GM23248 (cell line): ENCODE data around the gene CBR3. TPM values are rescaled to one million over a fixed set of nuclear protein-coding genes. Genes with fewer than 3 reads are reported as not detected.
"Not testable (repeated sequence)": the region's sequence is repeated elsewhere in the genome, so short reads cannot be mapped to it uniquely, and the experiment has no call there.

Experiments used
- DNase-seq: peaks from one replicate; pipeline ENCODE4 v3.0.0-alpha.2; 2015
- H2AFZ ChIP-seq: fragments of 200-600 bp; sonication (generic); 2 replicates; pipeline ENCODE4 v1.6.1; 2016; ENCODE audit warnings: antibody characterized with exemption
- H3F3A ChIP-seq: fragments of 200-600 bp; sonication (generic); 2 replicates; pipeline ENCODE4 v1.6.1; 2016; ENCODE audit warnings: mild to moderate bottlenecking, antibody characterized with exemption, mixed run types; ENCODE audit not compliant: insufficient read depth
- H3K27ac ChIP-seq: fragments of 200-600 bp; sonication (generic); 2 replicates; pipeline ENCODE4 v1.5.1; 2016; ENCODE audit warnings: mild to moderate bottlenecking
- H3K27me3 ChIP-seq: fragments of 200-600 bp; sonication (generic); replicated peaks from 2 replicates; pipeline ENCODE4 v1.6.1; 2016; ENCODE audit warnings: mild to moderate bottlenecking; ENCODE audit not compliant: insufficient read depth
- H3K36me3 ChIP-seq: fragments of 200-600 bp; sonication (generic); 2 replicates; pipeline ENCODE4 v1.6.1; 2016; ENCODE audit warnings: low read depth, mild to moderate bottlenecking
- H3K4me1 ChIP-seq: fragments of 200-600 bp; sonication (generic); 2 replicates; pipeline ENCODE4 v1.6.1; 2016; ENCODE audit warnings: mild to moderate bottlenecking; ENCODE audit not compliant: insufficient read depth
- H3K4me2 ChIP-seq: fragments of 200-600 bp; sonication (generic); one replicate; pipeline ENCODE4 v1.6.1; 2016; ENCODE audit warnings: mild to moderate bottlenecking; ENCODE audit not compliant: unreplicated experiment
- H3K4me3 ChIP-seq: fragments of 200-600 bp; sonication (generic); 2 replicates; pipeline ENCODE4 v1.5.1; 2016; ENCODE audit warnings: mild to moderate bottlenecking
- H3K79me2 ChIP-seq: fragments of 200-600 bp; sonication (generic); 2 replicates; pipeline ENCODE4 v1.6.1; 2016; ENCODE audit warnings: mild to moderate bottlenecking; ENCODE audit not compliant: insufficient read depth
- H3K9ac ChIP-seq: fragments of 200-600 bp; sonication (generic); 2 replicates; pipeline ENCODE4 v1.6.1; 2016; ENCODE audit warnings: mild to moderate bottlenecking
- H3K9me2 ChIP-seq: fragments of 200-600 bp; sonication (generic); 2 replicates; pipeline ENCODE4 v1.6.1; 2016; ENCODE audit warnings: mixed run types, mild to moderate bottlenecking, moderate library complexity; ENCODE audit not compliant: insufficient read depth
- H3K9me3 ChIP-seq: fragments of 200-600 bp; sonication (generic); one replicate; pipeline ENCODE4 v1.6.1; 2017; ENCODE audit warnings: low read depth
- H4K20me1 ChIP-seq: fragments of 200-600 bp; sonication (generic); 2 replicates; pipeline ENCODE4 v1.6.0; 2016; ENCODE audit not compliant: insufficient read depth
- EZH2 ChIP-seq: fragments of 200-600 bp; sonication (generic); IDR thresholded peaks from 2 replicates; pipeline ENCODE4 v1.6.1; 2018; ENCODE audit warnings: antibody characterized with exemption, mild to moderate bottlenecking; ENCODE audit not compliant: insufficient read depth, poor library complexity, severe bottlenecking
- EZH2phosphoT487 ChIP-seq: fragments of 200-600 bp; sonication (generic); IDR thresholded peaks from 2 replicates; pipeline ENCODE4 v1.6.1; 2018; ENCODE audit warnings: antibody characterized with exemption, moderate library complexity, mild to moderate bottlenecking, low read depth; ENCODE audit not compliant: insufficient read depth
- WGBS, 2 experiments: methylation state at CpG; one replicate each; pipeline ENCODE4 v1.1.6; 2015 to 2017; ENCODE audit warnings: low lambda C conversion rate in 2 of 2, low coverage in 1 of 2; ENCODE audit errors: missing lambda C conversion rate in 2 of 2; 5-methylcytosine and 5-hydroxymethylcytosine counted together
- in situ Hi-C: fragments of 300-500 bp; cut with MboI; formaldehyde crosslinking; loops from 2 replicates; pipeline ENCODE4 v1.15.0; 2020
- polyA plus RNA-seq: library from polyadenylated mRNA; unstranded; fragments of >200 nt; fragmentation: Nextera tagmentation; extraction: Ambion mirVana; gene quantifications from 2 replicates; pipeline ENCODE4 v1.2.1, GENCODE V29; 2016
- total RNA-seq: library from RNA; depleted of rRNA; stranded (reverse); fragments of >200 nt; shearing (Covaris generic); gene quantifications from 2 replicates; pipeline ENCODE4 v1.2.3, GENCODE V29; 2014

CBR3 gene
- total and polyA plus RNA-seq, 2 experiments from 2014 or later = 17.3 to 28.1 TPM

DNA sequence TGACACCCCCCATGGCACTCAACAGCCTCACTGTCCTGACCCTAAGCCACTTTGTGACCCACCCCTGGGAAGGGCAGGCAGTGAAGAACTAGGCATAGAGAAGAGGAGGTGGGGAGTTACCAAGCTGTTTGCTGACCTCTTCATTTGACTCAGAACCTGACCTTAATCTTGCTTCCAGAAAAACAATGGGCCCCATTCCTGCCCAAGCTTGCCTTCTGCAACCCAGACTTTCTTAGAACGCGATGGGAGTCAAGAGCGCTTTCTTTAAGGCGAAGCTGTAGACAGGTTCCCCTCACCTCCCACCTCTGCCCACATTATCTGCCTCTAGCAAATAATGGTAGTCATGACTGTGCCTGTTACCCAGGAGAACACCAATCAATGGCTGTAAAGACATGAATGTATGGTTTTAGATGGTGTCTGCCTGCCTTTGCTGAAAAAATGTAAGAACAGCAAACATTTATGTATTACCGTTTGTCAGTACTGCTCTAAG, 8.2 kb upstream of the CBR3 start:
- H3K27ac ChIP-seq = no peak overlapping the region
- H3K9me3 ChIP-seq = no peaks in the 10 kb centered on the region
- DNase-seq = no peak
- no peak overlapping the region for H2AFZ ChIP-seq
- H4K20me1 ChIP-seq = no peaks in the 10 kb centered on the region
- H3K27me3 ChIP-seq = no peaks in the 10 kb centered on the region
- TF ChIP-seq EZH2phosphoT487 (no peak), EZH2 (no peak)
- H3K4me1 ChIP-seq = no peaks in the 10 kb centered on the region
- H3K9me2 ChIP-seq = no peaks in the 10 kb centered on the region
- H3K4me2 ChIP-seq = no peak overlapping the region
- no peak overlapping the region for H3K9ac ChIP-seq
- WGBS, 2 experiments = 97% methylated on average over 5 of the region's 5 CpGs
- in situ Hi-C loops = no loop called here
- no peaks in the 10 kb centered on the region for H3K36me3 ChIP-seq
- peaks cover 7% of the 10 kb centered on the region; the same call in 1 of the 2 replicates for H3F3A ChIP-seq
- no peaks in the 10 kb centered on the region for H3K79me2 ChIP-seq
- H3K4me3 ChIP-seq = no peak overlapping the region

DNA sequence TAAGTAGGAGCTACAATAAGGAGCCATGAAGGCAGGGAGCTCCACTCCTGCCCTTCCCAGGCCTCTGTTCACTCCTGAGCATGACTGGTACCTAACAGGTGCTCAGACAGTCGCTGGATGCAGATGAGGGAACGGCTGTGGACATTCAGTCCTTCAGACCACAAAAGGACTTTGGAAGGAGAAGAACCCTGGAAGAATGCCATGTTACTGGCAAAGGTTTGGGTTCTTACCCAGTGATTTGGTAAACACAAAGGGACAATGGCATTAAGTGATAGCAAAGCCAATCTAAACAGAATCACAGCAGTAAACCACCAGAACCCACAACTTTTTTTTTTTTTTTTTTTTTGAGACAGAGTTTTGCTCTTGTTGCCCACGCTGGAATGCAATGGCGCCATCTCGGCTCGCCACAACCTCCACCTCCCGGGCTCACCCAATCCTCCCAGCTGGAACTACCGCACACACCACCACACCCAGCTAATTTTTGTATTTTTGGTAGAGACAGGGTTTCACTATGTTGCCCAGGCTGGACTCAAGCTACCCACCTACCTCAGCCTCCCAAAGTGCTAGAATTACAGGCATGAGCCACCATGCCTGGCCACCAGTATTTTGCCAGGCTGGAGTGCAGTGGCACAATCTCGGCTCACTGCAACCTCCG, 7.5 kb upstream of the CBR3 start:
- H3K9ac ChIP-seq = no peak overlapping the region
- in situ Hi-C loops = no loop called here
- no peaks in the 10 kb centered on the region for H3K9me3 ChIP-seq
- 87 to 94% methylated on average over 9 to 10 of the region's 10 CpGs for WGBS, 2 experiments
- no peak overlapping the region for H3K4me2 ChIP-seq
- no peaks in the 10 kb centered on the region for H3K79me2 ChIP-seq
- H3K27me3 ChIP-seq = no peaks in the 10 kb centered on the region
- no peaks in the 10 kb centered on the region for H3K36me3 ChIP-seq
- no peaks in the 10 kb centered on the region for H3K4me1 ChIP-seq
- no peak for DNase-seq
- no peak overlapping the region for H3K4me3 ChIP-seq
- no peak overlapping the region for H2AFZ ChIP-seq
- H4K20me1 ChIP-seq = no peaks in the 10 kb centered on the region
- peaks cover 7% of the 10 kb centered on the region; the same call in 1 of the 2 replicates for H3F3A ChIP-seq
- H3K9me2 ChIP-seq = no peaks in the 10 kb centered on the region
- TF ChIP-seq EZH2phosphoT487 = no peak
- no peak for TF ChIP-seq EZH2
- no peak overlapping the region for H3K27ac ChIP-seq

DNA sequence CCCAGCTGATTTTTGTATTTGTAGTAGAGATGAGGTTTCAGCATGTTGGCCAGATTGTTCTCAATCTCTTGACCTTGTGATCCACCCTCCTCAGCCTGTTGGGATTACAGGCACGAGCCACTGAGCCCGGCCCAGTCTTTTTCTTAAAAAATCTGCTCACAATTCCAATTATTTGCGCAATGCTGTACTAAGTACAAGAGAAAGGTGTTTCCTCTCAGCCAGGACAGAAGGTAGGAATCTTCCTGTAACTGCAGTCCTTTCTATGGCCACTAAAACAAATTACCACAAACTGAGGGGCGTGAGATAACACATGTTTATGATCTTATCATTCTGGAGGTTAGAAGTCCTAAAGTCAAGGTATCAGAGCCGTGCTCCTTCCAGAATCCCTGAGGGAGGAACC, 6.9 kb upstream of the CBR3 start:
- WGBS, 2 experiments = 64 to 67% methylated on average over 5 of the region's 5 CpGs
- Histone ChIP-seq H3K4me1 (no peaks in the 10 kb centered on the region), H3K9me3 (no peaks in the 10 kb centered on the region), H2AFZ (no peak overlapping the region), H3K36me3 (no peaks in the 10 kb centered on the region), H3K27me3 (no peaks in the 10 kb centered on the region), H3K9me2 (no peaks in the 10 kb centered on the region), H4K20me1 (no peaks in the 10 kb centered on the region), H3K27ac (no peak overlapping the region), H3F3A (peaks cover 7% of the 10 kb centered on the region; the same call in 1 of the 2 replicates), H3K9ac (no peak overlapping the region), H3K4me2 (no peak overlapping the region), H3K4me3 (no peak overlapping the region), H3K79me2 (no peaks in the 10 kb centered on the region)
- no peak for DNase-seq
- in situ Hi-C loops = no loop called here
- no peak for TF ChIP-seq EZH2
- TF ChIP-seq EZH2phosphoT487 = no peak

DNA sequence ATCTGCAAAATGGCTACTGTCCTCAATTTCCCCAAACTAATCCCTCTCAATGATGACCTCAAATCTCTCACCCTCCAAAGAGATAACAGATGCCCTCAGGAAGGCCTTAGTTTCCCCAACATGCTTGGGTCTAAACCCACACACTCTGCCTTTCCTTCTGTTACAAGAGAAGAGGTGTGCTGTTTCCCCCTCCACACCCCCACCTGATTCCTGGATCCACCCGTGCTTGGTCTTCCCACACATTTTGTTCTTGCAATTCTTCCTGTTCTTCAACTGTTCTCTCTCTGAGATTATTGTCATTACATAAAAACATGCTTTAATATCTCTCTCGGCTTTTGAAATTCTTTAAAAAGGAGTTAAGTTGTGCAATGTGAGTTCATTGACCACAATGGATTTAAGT, 5.7 kb upstream of the CBR3 start:
- no peak overlapping the region for H3K27ac ChIP-seq
- H3K9ac ChIP-seq = no peak overlapping the region
- TF ChIP-seq EZH2phosphoT487 (no peak), EZH2 (no peak)
- in situ Hi-C loops = no loop called here
- H3K27me3 ChIP-seq = no peaks in the 10 kb centered on the region
- H4K20me1 ChIP-seq = no peaks in the 10 kb centered on the region
- H3K4me1 ChIP-seq = peaks cover 5% of the 10 kb centered on the region
- H3F3A ChIP-seq = peaks cover 8% of the 10 kb centered on the region; the same call in 1 of the 2 replicates
- no peaks in the 10 kb centered on the region for H3K79me2 ChIP-seq
- DNase-seq = no peak
- no peak overlapping the region for H3K4me2 ChIP-seq
- 72 to 74% methylated on average over 2 of the region's 2 CpGs for WGBS, 2 experiments
- no peaks in the 10 kb centered on the region for H3K9me2 ChIP-seq
- H2AFZ ChIP-seq = peak overlapping the region; percentile 73
- no peaks in the 10 kb centered on the region for H3K36me3 ChIP-seq
- H3K9me3 ChIP-seq = no peaks in the 10 kb centered on the region
- H3K4me3 ChIP-seq = no peak overlapping the region

DNA sequence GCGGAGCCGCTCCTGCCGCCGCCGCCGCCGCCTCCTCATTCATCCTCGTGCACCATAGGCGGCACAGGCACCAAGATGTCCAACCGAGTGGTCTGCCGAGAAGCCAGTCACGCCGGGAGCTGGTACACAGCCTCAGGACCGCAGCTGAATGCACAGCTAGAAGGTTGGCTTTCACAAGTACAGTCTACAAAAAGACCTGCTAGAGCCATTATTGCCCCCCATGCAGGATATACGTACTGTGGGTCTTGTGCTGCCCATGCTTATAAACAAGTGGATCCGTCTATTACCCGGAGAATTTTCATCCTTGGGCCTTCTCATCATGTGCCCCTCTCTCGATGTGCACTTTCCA, 4.5 kb upstream of the CBR3 start:
- peak overlapping the region; percentile 40 for H3K9ac ChIP-seq
- H3K9me2 ChIP-seq, H3K27me3 ChIP-seq, H4K20me1 ChIP-seq, H3K4me1 ChIP-seq, H3K36me3 ChIP-seq, H3K9me3 ChIP-seq, H3K27ac ChIP-seq, in situ Hi-C loops, H3K79me2 ChIP-seq, DNase-seq: not testable (repeated sequence)
- H3K4me3 ChIP-seq = peak overlapping the region; percentile 50
- H3K4me2 ChIP-seq = peak overlapping the region; percentile 36
- 22 to 28% methylated on average over 8 to 9 of the region's 18 CpGs for WGBS, 2 experiments
- H2AFZ ChIP-seq = peak overlapping the region; percentile 64
- H3F3A ChIP-seq = peaks cover 12% of the 10 kb centered on the region; the same call in 1 of the 2 replicates

DNA sequence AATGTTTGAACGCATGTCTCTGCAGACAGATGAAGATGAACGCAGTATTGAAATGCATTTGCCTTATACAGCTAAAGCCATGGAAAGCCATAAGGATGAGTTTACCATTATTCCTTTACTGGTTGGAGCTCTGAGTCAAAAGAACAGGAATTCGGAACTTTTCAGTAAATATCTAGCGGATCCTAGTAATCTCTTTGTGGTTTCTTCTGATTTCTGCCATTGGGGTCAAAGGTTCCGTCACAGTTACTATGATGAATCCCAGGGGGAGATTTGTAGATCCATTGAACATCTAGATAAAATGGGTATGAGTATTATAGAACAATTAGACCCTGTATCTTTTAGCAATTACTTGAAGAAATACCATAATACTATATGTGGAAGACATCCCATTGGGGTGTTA, 4.0 kb upstream of the CBR3 start:
- H3K79me2 ChIP-seq, in situ Hi-C loops, H3K4me1 ChIP-seq, H3K9ac ChIP-seq, H3K4me3 ChIP-seq, H3K27ac ChIP-seq, H3K27me3 ChIP-seq, H4K20me1 ChIP-seq, DNase-seq, H3K36me3 ChIP-seq, H3K9me3 ChIP-seq, H3K9me2 ChIP-seq: not testable (repeated sequence)
- Histone ChIP-seq H3F3A (peaks cover 12% of the 10 kb centered on the region; the same call in 1 of the 2 replicates), H3K4me2 (peak overlapping the region; percentile 36), H2AFZ (peak overlapping the region; percentile 64; the same call in 1 of the 2 replicates)
- WGBS, 2 experiments = 88% methylated on average over 5 of the region's 5 CpGs
